Panc1 (cell line): ENCODE results near the gene THADA. TPM values are rescaled to one million over a fixed set of nuclear protein-coding genes. Genes with fewer than 3 reads are reported as not detected.

Source experiments
- ATAC-seq: fragments of 200-7000 bp; cut with Tn5 transposase; 2 replicates; pipeline ENCODE4 v1.9.1; 2020; ENCODE audit warnings: mild to moderate bottlenecking, moderate library complexity
- BruUV-seq: library from RNA; stranded (reverse); fragments of 400-500 nt; replicated peaks from 2 replicates; lab custom pipeline; 2021; lab: Mats Ljungman, UMichigan
- CTCF ChIA-PET: fragments of 300-600 bp; sonication (Branson Sonifier 250); formaldehyde crosslinking; loops from one replicate; lab custom pipeline; 2022; ENCODE audit warnings: antibody characterized with exemption; lab: Charles Lee
- POLR2A ChIA-PET: fragments of 300-600 bp; sonication (Branson Sonifier 250); formaldehyde crosslinking; loops from one replicate; lab custom pipeline; 2022; ENCODE audit warnings: antibody characterized with exemption; lab: Charles Lee
- DNase-seq: peaks from one replicate; pipeline ENCODE4 v3.0.0-alpha.2; 2010; ENCODE audit warnings: low read depth, low spot score
- H3K27ac ChIP-seq: 2 replicates; pipeline ENCODE4 v1.5.1; 2011; ENCODE audit warnings: mild to moderate bottlenecking, low read length, inconsistent platforms
- H3K27me3 ChIP-seq: fragments of 200-500 bp; sonication (Bioruptor generic); 2 replicates; pipeline ENCODE4 v1.6.0; 2014; ENCODE audit warnings: low read length, inconsistent platforms; ENCODE audit not compliant: control insufficient read depth, insufficient read depth
- H3K36me3 ChIP-seq: fragments of 200-500 bp; sonication (Bioruptor generic); 2 replicates; pipeline ENCODE4 v1.5.1; 2014; ENCODE audit warnings: inconsistent platforms, mild to moderate bottlenecking, low read length, moderate library complexity; ENCODE audit not compliant: control insufficient read depth, insufficient read depth
- H3K4me1 ChIP-seq: 2 replicates; pipeline ENCODE4 v1.5.1; 2011; ENCODE audit warnings: inconsistent platforms, mild to moderate bottlenecking, low read length, moderate library complexity; ENCODE audit not compliant: control insufficient read depth, insufficient read depth
- H3K4me3 ChIP-seq, 2 experiments: 2 replicates each; pipeline ENCODE4 v1.5.1; 2011 to 2012; ENCODE audit warnings: low read depth in 2 of 2, low read length in 2 of 2, mild to moderate bottlenecking in 2 of 2, inconsistent platforms in 1 of 2, moderate library complexity in 1 of 2
- H3K9me3 ChIP-seq: fragments of 200-500 bp; sonication (Bioruptor generic); 2 replicates; pipeline ENCODE4 v1.5.1; 2014; ENCODE audit warnings: low read depth, mild to moderate bottlenecking, inconsistent platforms, low read length, moderate library complexity; ENCODE audit not compliant: control insufficient read depth, insufficient read depth
- POLR2AphosphoS5 ChIP-seq: IDR thresholded peaks from 2 replicates; pipeline ENCODE4 v1.6.1; 2012; ENCODE audit warnings: mild to moderate bottlenecking, low read depth, low read length, moderate library complexity
- SIN3A ChIP-seq: IDR thresholded peaks from 2 replicates; pipeline ENCODE4 v1.6.1; 2012; ENCODE audit warnings: low read depth, mild to moderate bottlenecking, low read length, moderate library complexity, borderline replicate concordance; ENCODE audit not compliant: insufficient read depth
- TCF7L2 ChIP-seq: IDR thresholded peaks from 2 replicates; pipeline ENCODE4 v1.6.1; 2011; ENCODE audit warnings: mild to moderate bottlenecking, low read depth, low read length, inconsistent platforms
- in situ Hi-C: cut with HindIII; loops from 2 replicates; pipeline ENCODE4 v1.10.0; 2016; ENCODE audit warnings: low sequenced_read_pairs, low pct_unique_long_range_greater_than_20kb
- intact Hi-C: fragments of 100-400 bp; cut with micrococcal nuclease; formaldehyde crosslinking; loops from one replicate; pipeline ENCODE4 v1.10.0; 2022; ENCODE audit not compliant: unreplicated experiment
- total RNA-seq: library from RNA; stranded (reverse); gene quantifications from one replicate; pipeline ENCODE4 v1.2.1, GENCODE V29; 2021; ENCODE audit not compliant: unreplicated experiment
- TF ChIP-seq, protein P1 (sequence below), 2 experiments: IDR thresholded peaks; 2 replicates each; pipeline ENCODE4 v1.6.1; 2011 to 2012; ENCODE audit warnings: low read depth in 2 of 2, control low read depth in 1 of 2, low read length in 1 of 2, mild to moderate bottlenecking in 1 of 2, moderate library complexity in 1 of 2; ENCODE audit not compliant: insufficient read depth in 1 of 2
- TF ChIP-seq, protein P2 (sequence below): fragments of 450-650 bp; IDR thresholded peaks from 2 replicates; pipeline ENCODE4 v1.5.1; 2017; ENCODE audit warnings: mild to moderate bottlenecking

THADA gene
- total RNA-seq, 1 experiment from 2014 or later: 37.2 TPM

DNA sequence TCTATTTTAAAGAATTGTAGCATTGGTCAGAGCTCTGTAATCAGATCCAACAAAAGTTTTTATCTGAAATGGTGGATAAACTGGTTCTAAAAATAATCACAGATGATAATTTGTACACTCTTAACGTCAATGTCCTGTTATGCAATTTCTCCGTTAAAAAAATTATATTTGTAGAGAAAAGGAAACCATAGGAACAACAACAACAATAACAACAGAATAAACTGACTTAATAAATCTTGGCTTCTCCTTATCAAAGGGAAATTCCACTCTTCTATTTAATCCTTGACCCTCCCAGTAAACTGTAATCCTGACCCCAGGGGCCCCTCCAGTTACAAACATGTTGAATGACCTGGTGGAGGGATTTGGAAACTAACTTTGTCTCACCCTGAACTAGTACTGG, 290.8 kb downstream of the THADA start:
- Histone ChIP-seq H3K4me3 (no peak overlapping the region), H3K9me3 (no peaks in the 10 kb centered on the region), H3K4me1 (peaks cover 18% of the 10 kb centered on the region), H3K27me3 (no peaks in the 10 kb centered on the region), H3K36me3 (no peaks in the 10 kb centered on the region), H3K27ac (peak overlapping the region; percentile 2; the same call in 1 of the 2 replicates)
- ATAC-seq (0 out of 2 replicates have a peak, but pooled peaks have one; percentile 45), DNase-seq (no peak)
- ChIA-PET CTCF (no interaction called here), POLR2A (no interaction called here)
- no TSS peak for BruUV-seq
- in situ Hi-C loops: no loop called here
- intact Hi-C loops: no loop called here
- TF ChIP-seq POLR2AphosphoS5 (no peak), SIN3A (no peak), TCF7L2 (no peak)
- TF ChIP-seq, protein P1, sequence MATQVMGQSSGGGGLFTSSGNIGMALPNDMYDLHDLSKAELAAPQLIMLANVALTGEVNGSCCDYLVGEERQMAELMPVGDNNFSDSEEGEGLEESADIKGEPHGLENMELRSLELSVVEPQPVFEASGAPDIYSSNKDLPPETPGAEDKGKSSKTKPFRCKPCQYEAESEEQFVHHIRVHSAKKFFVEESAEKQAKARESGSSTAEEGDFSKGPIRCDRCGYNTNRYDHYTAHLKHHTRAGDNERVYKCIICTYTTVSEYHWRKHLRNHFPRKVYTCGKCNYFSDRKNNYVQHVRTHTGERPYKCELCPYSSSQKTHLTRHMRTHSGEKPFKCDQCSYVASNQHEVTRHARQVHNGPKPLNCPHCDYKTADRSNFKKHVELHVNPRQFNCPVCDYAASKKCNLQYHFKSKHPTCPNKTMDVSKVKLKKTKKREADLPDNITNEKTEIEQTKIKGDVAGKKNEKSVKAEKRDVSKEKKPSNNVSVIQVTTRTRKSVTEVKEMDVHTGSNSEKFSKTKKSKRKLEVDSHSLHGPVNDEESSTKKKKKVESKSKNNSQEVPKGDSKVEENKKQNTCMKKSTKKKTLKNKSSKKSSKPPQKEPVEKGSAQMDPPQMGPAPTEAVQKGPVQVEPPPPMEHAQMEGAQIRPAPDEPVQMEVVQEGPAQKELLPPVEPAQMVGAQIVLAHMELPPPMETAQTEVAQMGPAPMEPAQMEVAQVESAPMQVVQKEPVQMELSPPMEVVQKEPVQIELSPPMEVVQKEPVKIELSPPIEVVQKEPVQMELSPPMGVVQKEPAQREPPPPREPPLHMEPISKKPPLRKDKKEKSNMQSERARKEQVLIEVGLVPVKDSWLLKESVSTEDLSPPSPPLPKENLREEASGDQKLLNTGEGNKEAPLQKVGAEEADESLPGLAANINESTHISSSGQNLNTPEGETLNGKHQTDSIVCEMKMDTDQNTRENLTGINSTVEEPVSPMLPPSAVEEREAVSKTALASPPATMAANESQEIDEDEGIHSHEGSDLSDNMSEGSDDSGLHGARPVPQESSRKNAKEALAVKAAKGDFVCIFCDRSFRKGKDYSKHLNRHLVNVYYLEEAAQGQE (IDR thresholded peaks at IDR 0.05; ENCODE audit: insufficient read depth in 1 of 2, low read depth in 2 of 2, low read length in 1 of 2): no peak
- TF ChIP-seq, protein P2, sequence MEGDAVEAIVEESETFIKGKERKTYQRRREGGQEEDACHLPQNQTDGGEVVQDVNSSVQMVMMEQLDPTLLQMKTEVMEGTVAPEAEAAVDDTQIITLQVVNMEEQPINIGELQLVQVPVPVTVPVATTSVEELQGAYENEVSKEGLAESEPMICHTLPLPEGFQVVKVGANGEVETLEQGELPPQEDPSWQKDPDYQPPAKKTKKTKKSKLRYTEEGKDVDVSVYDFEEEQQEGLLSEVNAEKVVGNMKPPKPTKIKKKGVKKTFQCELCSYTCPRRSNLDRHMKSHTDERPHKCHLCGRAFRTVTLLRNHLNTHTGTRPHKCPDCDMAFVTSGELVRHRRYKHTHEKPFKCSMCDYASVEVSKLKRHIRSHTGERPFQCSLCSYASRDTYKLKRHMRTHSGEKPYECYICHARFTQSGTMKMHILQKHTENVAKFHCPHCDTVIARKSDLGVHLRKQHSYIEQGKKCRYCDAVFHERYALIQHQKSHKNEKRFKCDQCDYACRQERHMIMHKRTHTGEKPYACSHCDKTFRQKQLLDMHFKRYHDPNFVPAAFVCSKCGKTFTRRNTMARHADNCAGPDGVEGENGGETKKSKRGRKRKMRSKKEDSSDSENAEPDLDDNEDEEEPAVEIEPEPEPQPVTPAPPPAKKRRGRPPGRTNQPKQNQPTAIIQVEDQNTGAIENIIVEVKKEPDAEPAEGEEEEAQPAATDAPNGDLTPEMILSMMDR: no peak

DNA sequence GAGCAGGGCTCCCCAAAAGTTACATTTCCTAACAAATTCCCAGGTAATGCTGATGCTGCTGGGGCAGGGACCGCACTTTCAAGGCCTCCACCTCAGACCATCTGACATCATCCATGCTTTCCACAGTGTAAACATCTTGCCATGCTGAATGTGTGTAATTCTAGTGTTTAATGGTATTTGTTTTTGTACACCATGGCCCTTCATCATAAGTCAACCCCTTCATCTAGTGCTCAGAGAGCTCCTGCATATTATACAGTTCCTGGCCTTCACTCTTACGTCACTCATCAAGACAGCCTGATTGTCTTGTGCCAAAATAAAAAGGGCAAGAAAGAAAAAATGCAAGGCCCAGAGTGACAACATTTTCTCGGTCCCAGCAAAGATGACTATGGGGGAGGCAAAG, 291.9 kb downstream of the THADA start:
- POLR2A ChIA-PET: interaction anchor here (0.6 to 0.7 kb wide), 2 partner anchors 9 to 40 kb away, joined by 3 to 5 read pairs; no protein-coding TSS in a partner anchor
- Histone ChIP-seq H3K27me3 (no peaks in the 10 kb centered on the region), H3K9me3 (no peaks in the 10 kb centered on the region), H3K36me3 (no peaks in the 10 kb centered on the region), H3K4me1 (peaks cover 19% of the 10 kb centered on the region), H3K27ac (no peak overlapping the region; the same call in 1 of the 2 replicates), H3K4me3 (no peak overlapping the region)
- in situ Hi-C loops: no loop called here
- no peak for ATAC-seq
- intact Hi-C loops: no loop called here
- no peak for DNase-seq
- no peak for TF ChIP-seq TCF7L2
- no peak for TF ChIP-seq POLR2AphosphoS5
- TF ChIP-seq, protein P2: no peak
- TF ChIP-seq, protein P1 (IDR thresholded peaks at IDR 0.05; ENCODE audit: insufficient read depth in 1 of 2, low read depth in 2 of 2, low read length in 1 of 2): no peak
- TF ChIP-seq SIN3A: no peak
- BruUV-seq: no TSS peak
- CTCF ChIA-PET: no interaction called here
